ENCODE results near the gene CX3CR1.

- TF ChIP-seq EZH2 (IDR thresholded peaks at IDR 0.05; ENCODE audit: insufficient read depth, poor library complexity, severe bottlenecking) = no peak
- TF ChIP-seq EZH2phosphoT487 (IDR thresholded peaks at IDR 0.05; ENCODE audit: insufficient read depth, low read depth) = no peak
These were observed 48.0 kb upstream of the CX3CR1 start for GRCh38 chr3:39327746-39328349.

Data from GM23248 (cell line).